HG02588 (cell line): ENCODE data around the gene SEC62.
"Not testable (repeated sequence)": the region's sequence is repeated elsewhere in the genome, so short reads cannot be mapped to it uniquely, and the experiment has no call there.

Experiments
- ATAC-seq: cut with Tn5 transposase; IDR thresholded peaks from one replicate; pipeline ENCODE4 v1.9.1; 2021; ENCODE audit warnings: mild to moderate bottlenecking, moderate library complexity; ENCODE audit not compliant: unreplicated experiment

Gene SEC62

GRCh38 chr3:170012683-170013400 is 46.2 kb downstream of the SEC62 start:
- ATAC-seq: no peak

- ATAC-seq: no peak
Measured at GRCh38 chr3:170016057-170016456, 49.5 kb downstream of the SEC62 start.

DNA sequence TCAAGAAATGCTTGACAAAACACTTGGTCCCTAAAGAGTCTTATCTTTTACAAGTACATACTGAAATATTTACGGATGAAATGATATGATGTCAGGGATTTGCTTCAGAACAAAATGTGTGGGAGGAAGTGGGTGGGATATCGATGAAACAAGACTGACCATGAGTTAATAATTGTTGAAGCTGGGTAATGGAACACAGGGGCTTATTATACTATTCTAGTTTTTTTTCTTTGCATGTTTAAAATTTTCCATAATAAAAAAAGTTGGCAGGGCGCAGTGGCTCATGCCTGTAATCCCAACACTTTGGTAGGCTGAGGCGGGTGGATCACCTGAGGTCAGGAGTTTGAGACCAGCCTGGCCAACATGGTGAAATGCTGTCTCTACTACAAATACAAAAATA is 52.7 kb downstream of the SEC62 start:
- ATAC-seq: not testable (repeated sequence)

GRCh38 chr3:170021083-170021482 is 54.5 kb downstream of the SEC62 start:
- ATAC-seq: no peak

GRCh38 chr3:170022336-170022735 is 55.7 kb downstream of the SEC62 start:
- no peak for ATAC-seq

DNA sequence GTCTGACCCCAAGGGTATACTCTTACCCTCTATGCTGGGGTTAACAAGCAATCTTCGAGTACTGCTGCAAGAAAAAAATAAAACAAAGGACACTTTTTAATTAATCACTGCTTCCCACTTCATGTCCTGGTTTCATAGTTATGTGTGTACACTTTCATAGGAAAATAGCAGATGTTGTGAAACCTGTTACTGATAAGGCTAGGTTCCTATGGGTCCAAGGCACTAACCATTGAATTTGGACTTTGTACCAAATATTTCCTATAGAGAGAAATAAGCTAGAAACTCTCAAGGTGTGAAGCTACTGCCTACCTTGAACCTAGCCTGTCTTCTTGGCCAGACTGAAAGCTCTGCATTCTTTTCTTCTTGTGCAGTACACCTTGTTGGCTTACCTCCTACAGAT is 56.6 kb downstream of the SEC62 start:
- no peak for ATAC-seq

- no peak for ATAC-seq
Measured at GRCh38 chr3:170024581-170024980, 58.0 kb downstream of the SEC62 start.

GRCh38 chr3:170027233-170028102 is 60.9 kb downstream of the SEC62 start:
- no peak for ATAC-seq

DNA sequence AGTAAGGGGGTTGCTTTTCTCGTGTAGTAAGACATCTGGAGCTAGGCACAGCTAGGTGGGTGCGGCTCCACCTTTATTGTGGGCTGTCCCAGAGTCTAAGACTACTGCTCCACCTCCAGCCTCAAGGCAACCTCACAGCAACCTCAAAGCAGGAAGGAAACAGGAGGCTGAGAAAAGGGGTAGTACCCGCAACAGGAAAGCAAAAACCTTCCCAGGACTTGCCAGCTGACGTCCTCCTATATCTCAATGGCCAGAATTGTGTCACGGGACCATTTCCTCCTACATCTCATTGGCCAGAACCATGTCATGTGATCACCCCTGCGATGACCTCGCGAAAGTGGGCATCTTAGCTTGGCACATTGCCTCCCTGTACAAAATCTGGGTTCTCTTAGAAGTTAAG is 66.9 kb downstream of the SEC62 start:
- ATAC-seq: no peak

DNA sequence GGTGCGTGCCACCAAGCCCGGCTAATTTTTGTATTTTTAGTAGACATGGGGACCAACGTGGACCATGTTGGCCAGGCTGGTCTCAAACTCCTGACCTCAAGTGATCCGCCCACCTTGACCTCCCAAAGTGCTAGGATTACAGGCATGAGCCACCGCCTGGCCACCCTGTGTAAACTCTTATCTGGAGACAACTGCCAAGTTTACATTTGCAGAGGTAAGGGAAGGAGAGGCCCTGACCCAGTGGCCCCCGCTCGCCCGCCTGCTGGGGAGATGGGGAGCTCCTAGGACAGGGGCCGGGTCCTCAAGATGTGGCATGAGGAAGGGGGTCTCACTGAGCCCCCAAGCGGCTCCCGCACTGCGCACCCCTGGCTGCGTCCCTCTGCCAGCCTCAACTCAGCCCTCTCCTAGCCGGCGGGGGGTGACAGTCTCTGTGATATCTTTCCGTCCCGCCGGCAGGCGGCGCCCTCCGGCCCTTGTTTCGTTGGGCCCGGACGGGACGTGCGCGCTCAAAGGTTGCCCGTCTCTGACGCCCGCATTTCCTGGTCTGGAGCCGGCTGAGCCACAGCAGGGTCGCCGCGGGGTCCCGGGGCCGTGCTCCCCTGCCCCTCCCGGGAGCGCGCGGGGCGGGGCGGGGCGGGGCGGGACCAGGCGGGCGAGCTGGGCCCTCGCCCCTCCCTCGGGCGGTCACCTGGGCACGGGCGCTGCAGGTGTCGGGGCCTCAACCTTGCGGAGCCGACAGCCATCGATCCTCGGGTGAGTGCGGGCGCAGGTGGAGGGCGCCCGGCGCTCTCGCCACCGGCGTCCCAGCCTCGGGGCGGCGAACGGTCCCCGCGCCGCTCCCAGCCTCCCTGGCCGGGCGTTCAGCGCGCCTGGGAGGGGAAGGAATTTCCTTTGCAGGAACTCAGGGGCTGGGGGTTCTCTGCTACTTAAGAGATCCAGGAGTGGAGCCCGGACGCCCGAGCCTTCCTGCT is 71.1 kb downstream of the SEC62 start, which contains the start of gene GPR160:
GPR160 (plus strand) TSS at position 533 of the 971 bp plus-strand sequence. CDS start 45,978 bp downstream, outside the sequence.
- peak; percentile 84 for ATAC-seq

GRCh38 chr3:170038434-170039110 is 72.0 kb downstream of the SEC62 start:
- ATAC-seq: peak; percentile 6

DNA sequence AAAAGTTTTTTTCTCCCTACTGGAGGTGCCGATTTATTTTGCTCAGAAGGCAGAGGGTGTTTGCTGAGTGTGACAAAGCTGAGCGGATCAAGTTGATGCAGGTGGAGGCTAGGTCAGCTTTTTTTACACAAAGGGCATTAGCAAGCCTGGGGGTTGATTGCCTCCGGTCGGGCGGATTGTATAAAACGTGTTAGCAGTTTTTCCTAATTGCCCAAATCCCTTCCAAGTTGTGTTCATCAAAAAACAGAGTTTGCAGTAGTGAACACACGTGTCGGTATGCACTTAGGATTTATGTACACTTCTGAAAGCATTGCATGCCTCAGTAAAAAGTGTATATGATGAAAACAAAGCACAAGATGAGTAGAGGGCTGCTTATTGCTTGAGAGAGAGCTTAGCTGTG is 73.8 kb downstream of the SEC62 start:
- no peak for ATAC-seq

DNA sequence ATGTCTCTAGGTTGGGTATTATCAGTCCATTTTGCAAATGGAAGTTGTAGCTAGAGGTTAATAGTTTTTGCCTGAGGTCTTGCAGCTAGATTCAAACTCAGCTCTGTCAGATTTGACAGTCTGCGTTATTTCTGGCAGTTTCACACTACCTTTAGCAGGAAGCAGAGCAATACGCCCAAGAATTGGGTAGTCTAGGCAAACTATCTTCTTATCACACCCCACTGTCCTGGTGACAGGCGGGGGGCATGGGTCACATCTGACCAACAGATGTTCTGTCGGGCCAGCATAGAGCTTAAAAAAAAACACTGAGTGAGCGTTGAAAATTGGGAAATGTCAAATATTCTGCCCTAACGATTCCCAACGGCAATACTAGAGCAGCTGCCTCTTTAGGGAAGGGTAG is 76.9 kb downstream of the SEC62 start:
- no peak for ATAC-seq

DNA sequence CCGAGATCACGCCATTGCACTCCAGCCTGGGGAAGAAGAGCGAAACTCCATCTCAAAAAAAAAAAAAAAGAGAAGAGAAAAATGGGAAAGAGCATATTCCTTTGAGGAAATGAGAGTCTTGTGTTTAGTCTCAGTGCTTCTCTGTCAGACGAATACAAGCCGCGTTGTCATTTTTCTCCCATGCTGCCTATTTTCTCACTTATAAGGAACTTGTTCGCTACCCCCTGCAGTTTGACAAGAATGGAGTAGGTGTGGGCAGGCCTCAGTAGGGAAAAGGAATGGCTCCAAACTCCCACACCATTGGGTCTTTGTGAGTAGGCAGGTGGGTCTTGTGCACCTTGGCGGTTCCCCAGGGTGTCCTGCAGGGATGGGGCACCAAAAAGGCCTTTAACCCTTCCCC is 77.7 kb downstream of the SEC62 start:
- no peak for ATAC-seq

GRCh38 chr3:170044795-170045244 is 78.2 kb downstream of the SEC62 start:
- peak; percentile 84 for ATAC-seq

DNA sequence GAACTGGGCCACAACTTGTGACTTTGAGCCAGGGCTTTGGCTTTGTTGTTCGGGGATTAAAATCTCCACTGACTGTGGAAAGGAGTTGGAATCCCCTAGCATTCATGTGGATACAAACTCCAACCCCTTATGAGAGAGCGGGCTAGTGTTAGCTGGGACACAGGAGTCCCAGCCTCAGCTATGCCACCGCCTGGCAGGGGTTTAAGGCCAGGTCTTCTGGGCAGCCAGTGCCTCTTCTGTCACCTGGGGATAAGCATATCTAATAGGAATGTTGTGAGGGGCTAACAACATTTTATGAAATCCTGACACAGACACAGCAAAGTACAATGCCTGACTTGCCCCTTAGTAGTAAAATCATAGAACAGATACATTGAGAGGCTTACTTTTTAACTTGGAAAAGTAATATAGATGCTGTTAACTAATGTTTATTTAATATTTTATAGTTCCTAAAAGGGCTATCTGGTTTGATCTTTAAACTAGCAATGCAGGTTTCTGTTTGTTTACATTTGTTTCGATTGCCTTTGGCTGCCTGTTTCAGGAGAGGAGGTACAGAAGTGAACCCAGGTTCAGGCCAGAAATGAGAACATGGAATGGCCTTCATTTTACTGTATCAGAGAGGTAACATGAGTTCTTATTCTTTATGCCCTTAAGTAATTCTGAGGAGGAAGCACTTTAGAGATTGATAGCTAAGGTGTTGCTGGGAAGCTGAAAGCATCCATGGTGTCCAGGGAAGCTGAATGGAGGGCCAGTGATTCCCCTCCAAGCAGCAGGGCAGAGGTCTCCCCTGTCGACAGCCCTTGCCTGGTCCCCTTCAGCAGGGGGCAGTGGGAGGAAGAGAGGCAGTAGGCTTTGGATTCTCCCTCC is 79.9 kb downstream of the SEC62 start:
- ATAC-seq: no peak

GRCh38 chr3:170047133-170047404 is 80.5 kb downstream of the SEC62 start:
- no peak for ATAC-seq
